ENCODE data around the gene CETN2.

DNA sequence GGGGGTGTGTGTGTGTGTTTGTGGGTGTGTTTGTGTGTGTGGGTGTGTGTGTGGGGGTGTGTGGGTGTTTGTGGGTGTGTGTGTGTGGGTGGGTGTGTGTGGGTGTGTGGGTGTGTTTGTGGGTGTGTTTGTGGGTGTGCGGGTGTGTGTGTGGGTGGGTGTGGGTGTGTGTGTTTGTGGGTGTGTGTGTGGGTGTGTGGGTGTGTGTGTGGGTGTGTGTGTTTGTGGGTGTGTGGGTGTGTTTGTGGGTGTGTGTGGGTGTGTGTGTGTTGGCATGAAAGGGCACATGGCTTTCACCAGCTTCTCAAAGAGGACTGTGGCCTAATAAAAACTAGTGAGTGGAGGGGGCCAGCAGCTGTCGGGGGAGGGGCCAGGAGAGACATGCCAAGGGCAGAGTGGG is 42.0 kb upstream of the CETN2 start:
- TF ChIP-seq, protein P1, sequence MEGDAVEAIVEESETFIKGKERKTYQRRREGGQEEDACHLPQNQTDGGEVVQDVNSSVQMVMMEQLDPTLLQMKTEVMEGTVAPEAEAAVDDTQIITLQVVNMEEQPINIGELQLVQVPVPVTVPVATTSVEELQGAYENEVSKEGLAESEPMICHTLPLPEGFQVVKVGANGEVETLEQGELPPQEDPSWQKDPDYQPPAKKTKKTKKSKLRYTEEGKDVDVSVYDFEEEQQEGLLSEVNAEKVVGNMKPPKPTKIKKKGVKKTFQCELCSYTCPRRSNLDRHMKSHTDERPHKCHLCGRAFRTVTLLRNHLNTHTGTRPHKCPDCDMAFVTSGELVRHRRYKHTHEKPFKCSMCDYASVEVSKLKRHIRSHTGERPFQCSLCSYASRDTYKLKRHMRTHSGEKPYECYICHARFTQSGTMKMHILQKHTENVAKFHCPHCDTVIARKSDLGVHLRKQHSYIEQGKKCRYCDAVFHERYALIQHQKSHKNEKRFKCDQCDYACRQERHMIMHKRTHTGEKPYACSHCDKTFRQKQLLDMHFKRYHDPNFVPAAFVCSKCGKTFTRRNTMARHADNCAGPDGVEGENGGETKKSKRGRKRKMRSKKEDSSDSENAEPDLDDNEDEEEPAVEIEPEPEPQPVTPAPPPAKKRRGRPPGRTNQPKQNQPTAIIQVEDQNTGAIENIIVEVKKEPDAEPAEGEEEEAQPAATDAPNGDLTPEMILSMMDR (IDR thresholded peaks at IDR 0.05), result no peak
- TF ChIP-seq POLR2A (IDR thresholded peaks at IDR 0.05) (no peak), POLR2AphosphoS5 (IDR thresholded peaks at IDR 0.05) (no peak)

All from prostate gland (tissue), 2 donors.